Measurements from ENCODE around the gene AHRR.
"Not testable (repeated sequence)": the region's sequence is repeated elsewhere in the genome, so short reads cannot be mapped to it uniquely, and the experiment has no call there.

DNA sequence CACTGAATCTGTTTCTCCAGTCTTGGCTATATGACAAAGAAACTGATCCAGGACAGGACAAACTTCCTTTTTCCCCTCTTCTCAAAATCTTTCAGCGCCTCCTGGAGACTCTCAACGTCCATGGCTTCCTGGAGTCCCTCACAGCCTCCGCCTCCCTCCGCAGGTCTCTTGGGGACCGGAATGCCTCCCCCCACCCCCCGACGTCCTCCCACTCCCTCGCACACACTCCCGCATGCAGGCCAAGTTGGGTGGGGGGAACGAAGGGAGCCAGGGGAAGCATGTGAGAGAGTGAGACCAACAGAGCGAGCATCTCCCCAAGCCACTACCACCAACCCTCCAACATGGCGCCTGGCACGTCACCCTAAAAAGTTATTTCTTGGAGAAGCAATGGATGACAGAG, 31.3 kb upstream of the AHRR start:
- TF ChIP-seq, protein P1, sequence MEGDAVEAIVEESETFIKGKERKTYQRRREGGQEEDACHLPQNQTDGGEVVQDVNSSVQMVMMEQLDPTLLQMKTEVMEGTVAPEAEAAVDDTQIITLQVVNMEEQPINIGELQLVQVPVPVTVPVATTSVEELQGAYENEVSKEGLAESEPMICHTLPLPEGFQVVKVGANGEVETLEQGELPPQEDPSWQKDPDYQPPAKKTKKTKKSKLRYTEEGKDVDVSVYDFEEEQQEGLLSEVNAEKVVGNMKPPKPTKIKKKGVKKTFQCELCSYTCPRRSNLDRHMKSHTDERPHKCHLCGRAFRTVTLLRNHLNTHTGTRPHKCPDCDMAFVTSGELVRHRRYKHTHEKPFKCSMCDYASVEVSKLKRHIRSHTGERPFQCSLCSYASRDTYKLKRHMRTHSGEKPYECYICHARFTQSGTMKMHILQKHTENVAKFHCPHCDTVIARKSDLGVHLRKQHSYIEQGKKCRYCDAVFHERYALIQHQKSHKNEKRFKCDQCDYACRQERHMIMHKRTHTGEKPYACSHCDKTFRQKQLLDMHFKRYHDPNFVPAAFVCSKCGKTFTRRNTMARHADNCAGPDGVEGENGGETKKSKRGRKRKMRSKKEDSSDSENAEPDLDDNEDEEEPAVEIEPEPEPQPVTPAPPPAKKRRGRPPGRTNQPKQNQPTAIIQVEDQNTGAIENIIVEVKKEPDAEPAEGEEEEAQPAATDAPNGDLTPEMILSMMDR (IDR thresholded peaks at IDR 0.05), result not testable (repeated sequence)
- not testable (repeated sequence) for TF ChIP-seq POLR2A (IDR thresholded peaks at IDR 0.05)
